Neural cell (in vitro differentiated cells): ENCODE results near the gene JPH4. TPM values are rescaled to one million over a fixed set of nuclear protein-coding genes. Genes with fewer than 3 reads are reported as not detected.

Source experiments
- H2AFZ ChIP-seq: fragments of 200-600, 300-800 bp; sonication (generic), shearing (Covaris generic); 2 replicates; pipeline ENCODE4 v1.6.0; 2014; ENCODE audit warnings: low read depth, mild to moderate bottlenecking, antibody characterized with exemption, low read length, moderate library complexity
- H3F3A ChIP-seq: fragments of 200-600 bp; shearing (Covaris generic); 2 replicates; pipeline ENCODE4 v1.6.1; 2016; ENCODE audit warnings: mild to moderate bottlenecking, moderate library complexity, mixed read lengths, antibody characterized with exemption, low read length; ENCODE audit not compliant: insufficient read depth, poor library complexity, severe bottlenecking
- H3K27ac ChIP-seq: fragments of 200-600, 300-800 bp; sonication (generic), shearing (Covaris generic); 2 replicates; pipeline ENCODE4 v1.5.1; 2014; ENCODE audit warnings: mild to moderate bottlenecking, low read length, moderate library complexity
- H3K27me3 ChIP-seq: fragments of 300-800, 200-600 bp; sonication (generic), shearing (Covaris generic); 2 replicates; pipeline ENCODE4 v1.6.0; 2014; ENCODE audit warnings: mild to moderate bottlenecking, low read depth, low read length, moderate library complexity; ENCODE audit not compliant: insufficient read depth
- H3K36me3 ChIP-seq: fragments of 300-800, 200-600 bp; sonication (generic), shearing (Covaris generic); 2 replicates; pipeline ENCODE4 v1.5.1; 2014; ENCODE audit warnings: mild to moderate bottlenecking, antibody characterized with exemption, low read length, moderate library complexity; ENCODE audit not compliant: insufficient read depth
- H3K4me2 ChIP-seq: fragments of 300-800, 200-600 bp; sonication (generic), shearing (Covaris generic); 2 replicates; pipeline ENCODE4 v1.6.0; 2014; ENCODE audit warnings: mild to moderate bottlenecking, low read length
- H3K4me3 ChIP-seq: fragments of 300-800, 200-600 bp; sonication (generic), shearing (Covaris generic); 2 replicates; pipeline ENCODE4 v1.5.1; 2014; ENCODE audit warnings: mild to moderate bottlenecking, low read length, moderate library complexity
- H3K79me2 ChIP-seq: fragments of 200-600 bp; shearing (Covaris generic); replicated peaks from 2 replicates; pipeline ENCODE4 v1.6.0; 2014; ENCODE audit warnings: mild to moderate bottlenecking, low read length, moderate library complexity; ENCODE audit not compliant: insufficient read depth
- H3K9ac ChIP-seq: fragments of 300-800, 200-600 bp; sonication (generic), shearing (Covaris generic); 2 replicates; pipeline ENCODE4 v1.6.1; 2016; ENCODE audit warnings: mild to moderate bottlenecking, low read length, mixed read lengths
- H3K9me2 ChIP-seq: fragments of 200-600 bp; shearing (Covaris generic); 2 replicates; pipeline ENCODE4 v1.6.1; 2016; ENCODE audit warnings: mild to moderate bottlenecking, low read length, mixed read lengths; ENCODE audit not compliant: insufficient read depth
- H3K9me3 ChIP-seq: fragments of 200-600, 300-800 bp; sonication (generic), shearing (Covaris generic); 2 replicates; pipeline ENCODE4 v1.6.1; 2016; ENCODE audit warnings: mild to moderate bottlenecking, mixed run types, low read length, moderate library complexity, mixed read lengths
- H4K20me1 ChIP-seq: fragments of 200-600 bp; shearing (Covaris generic); 2 replicates; pipeline ENCODE4 v1.6.1; 2016; ENCODE audit warnings: mild to moderate bottlenecking, mixed run types; ENCODE audit not compliant: insufficient read depth
- EP300 ChIP-seq: fragments of 450-650 bp; conservative IDR thresholded peaks from 2 replicates; pipeline ENCODE4 v1.6.1; 2014; ENCODE audit warnings: antibody characterized with exemption, mild to moderate bottlenecking, moderate library complexity; ENCODE audit not compliant: poor library complexity, severe bottlenecking
- EZH2 ChIP-seq: fragments of 200-600, 300-800 bp; shearing (Covaris generic), sonication (generic); IDR thresholded peaks from 2 replicates; pipeline ENCODE4 v1.6.1; 2014; ENCODE audit warnings: antibody characterized with exemption, low read length, borderline replicate concordance, mild to moderate bottlenecking; ENCODE audit not compliant: insufficient read depth, poor library complexity, severe bottlenecking
- MXI1 ChIP-seq: fragments of 450-650 bp; conservative IDR thresholded peaks from 2 replicates; pipeline ENCODE4 v1.6.1; 2014; ENCODE audit warnings: antibody characterized with exemption, mild to moderate bottlenecking; ENCODE audit not compliant: poor library complexity, severe bottlenecking
- POLR2AphosphoS5 ChIP-seq: IDR thresholded peaks from 2 replicates; pipeline ENCODE4 v1.6.1; 2012
- RAD21 ChIP-seq: fragments of 450-650 bp; conservative IDR thresholded peaks from 2 replicates; pipeline ENCODE4 v1.6.1; 2014; ENCODE audit warnings: antibody characterized with exemption, mild to moderate bottlenecking, moderate library complexity
- SMC3 ChIP-seq: fragments of 450-650 bp; conservative IDR thresholded peaks from 2 replicates; pipeline ENCODE4 v1.6.1; 2014; ENCODE audit warnings: antibody characterized with exemption, mild to moderate bottlenecking, moderate library complexity; ENCODE audit not compliant: poor library complexity
- TAF1 ChIP-seq: IDR thresholded peaks from 2 replicates; pipeline ENCODE4 v1.6.1; 2012; ENCODE audit warnings: low read depth
- polyA plus RNA-seq: library from polyadenylated mRNA; depleted of rRNA; stranded (reverse); fragments of >200 nt; gene quantifications from 2 replicates; pipeline ENCODE4 v1.2.3, GENCODE V29; 2014
- TF ChIP-seq, protein P1 (sequence below): fragments of 450-650 bp; IDR thresholded peaks from 2 replicates; pipeline ENCODE4 v1.5.1; 2014; ENCODE audit warnings: antibody characterized with exemption, mild to moderate bottlenecking, moderate library complexity; ENCODE audit not compliant: poor library complexity, severe bottlenecking
- TF ChIP-seq, protein P2 (sequence below): IDR thresholded peaks from 2 replicates; pipeline ENCODE4 v1.6.1; 2012; ENCODE audit warnings: borderline replicate concordance

The JPH4 gene
- polyA plus RNA-seq, 1 donor from 2014 or later, result 68.2 TPM

DNA sequence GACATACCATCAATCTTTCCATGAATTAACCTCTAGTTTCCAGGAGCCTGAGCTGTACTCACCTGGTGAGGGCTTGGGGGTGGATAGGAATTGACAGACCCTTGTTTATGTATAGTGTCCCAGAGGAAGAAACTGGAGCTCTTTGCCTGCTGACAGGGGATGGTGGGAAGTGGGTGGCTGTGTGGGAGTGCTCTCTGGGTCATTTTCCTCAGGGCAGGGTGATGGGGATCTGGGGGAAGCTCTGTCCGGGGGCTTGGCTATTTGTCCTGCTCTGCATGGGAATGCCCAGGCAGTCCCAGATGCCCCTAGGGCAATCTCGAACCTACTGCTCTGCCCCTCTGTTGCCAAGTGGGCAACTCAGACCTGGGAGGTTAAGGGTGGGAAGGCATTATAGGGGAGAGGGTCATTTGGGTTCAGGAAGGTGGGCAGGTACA, 35.8 kb upstream of the JPH4 start:
- no peaks in the 10 kb centered on the region for H3K9me2 ChIP-seq
- no peak overlapping the region for H3K4me2 ChIP-seq
- TF ChIP-seq EP300 (no peak), TAF1 (no peak), EZH2 (no peak)
- no peaks in the 10 kb centered on the region for H4K20me1 ChIP-seq
- no peaks in the 10 kb centered on the region for H3K27me3 ChIP-seq
- H3K4me3 ChIP-seq, result no peak overlapping the region
- no peak overlapping the region for H3K27ac ChIP-seq
- no peak overlapping the region for H3K9ac ChIP-seq
- H3K36me3 ChIP-seq, result no peaks in the 10 kb centered on the region
- H3K79me2 ChIP-seq, result no peaks in the 10 kb centered on the region
- no peaks in the 10 kb centered on the region for H3F3A ChIP-seq
- H2AFZ ChIP-seq, result no peak overlapping the region
- H3K9me3 ChIP-seq, result no peaks in the 10 kb centered on the region

DNA sequence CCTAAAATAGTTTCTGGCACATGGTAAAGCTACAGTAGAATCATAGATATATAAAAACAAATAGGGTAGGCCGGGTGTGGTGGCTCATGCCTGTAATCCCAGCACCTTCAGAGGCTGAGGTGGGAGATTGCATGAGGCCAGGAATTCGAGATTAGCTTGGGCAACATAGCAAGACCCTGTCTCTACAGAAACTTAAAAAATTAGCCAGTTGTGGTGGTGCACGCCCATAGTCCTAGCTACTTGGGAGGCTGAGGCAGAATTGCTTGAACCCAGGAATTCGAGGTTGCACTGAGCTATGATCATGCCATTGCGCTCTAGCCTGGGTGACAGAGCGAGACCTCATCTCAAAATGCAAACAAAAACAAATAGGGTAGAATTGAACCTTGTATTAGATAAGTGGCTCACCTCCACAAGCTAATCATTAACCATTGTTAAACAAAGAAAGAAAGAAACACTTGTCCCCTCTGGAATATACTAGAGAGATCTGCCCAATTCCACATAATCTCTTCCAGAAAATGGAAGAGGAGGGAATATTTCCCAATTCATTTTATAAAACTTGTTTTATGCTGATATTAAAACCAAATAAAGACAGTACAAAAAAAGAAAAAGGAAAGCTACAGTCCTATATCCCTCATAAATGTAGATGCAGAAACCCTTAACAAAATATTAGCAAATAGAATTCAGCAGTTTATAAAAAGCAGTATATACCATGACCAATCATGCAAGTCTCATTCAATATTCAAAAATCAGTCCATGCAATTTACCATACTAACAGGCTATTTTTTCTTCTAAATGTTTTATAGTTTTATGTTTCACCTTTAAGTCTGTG, 34.9 kb upstream of the JPH4 start:
- TF ChIP-seq EZH2, result no peak
- no peak for TF ChIP-seq EP300
- no peak for TF ChIP-seq RAD21
- TF ChIP-seq MXI1, result no peak
- TF ChIP-seq, protein P1, sequence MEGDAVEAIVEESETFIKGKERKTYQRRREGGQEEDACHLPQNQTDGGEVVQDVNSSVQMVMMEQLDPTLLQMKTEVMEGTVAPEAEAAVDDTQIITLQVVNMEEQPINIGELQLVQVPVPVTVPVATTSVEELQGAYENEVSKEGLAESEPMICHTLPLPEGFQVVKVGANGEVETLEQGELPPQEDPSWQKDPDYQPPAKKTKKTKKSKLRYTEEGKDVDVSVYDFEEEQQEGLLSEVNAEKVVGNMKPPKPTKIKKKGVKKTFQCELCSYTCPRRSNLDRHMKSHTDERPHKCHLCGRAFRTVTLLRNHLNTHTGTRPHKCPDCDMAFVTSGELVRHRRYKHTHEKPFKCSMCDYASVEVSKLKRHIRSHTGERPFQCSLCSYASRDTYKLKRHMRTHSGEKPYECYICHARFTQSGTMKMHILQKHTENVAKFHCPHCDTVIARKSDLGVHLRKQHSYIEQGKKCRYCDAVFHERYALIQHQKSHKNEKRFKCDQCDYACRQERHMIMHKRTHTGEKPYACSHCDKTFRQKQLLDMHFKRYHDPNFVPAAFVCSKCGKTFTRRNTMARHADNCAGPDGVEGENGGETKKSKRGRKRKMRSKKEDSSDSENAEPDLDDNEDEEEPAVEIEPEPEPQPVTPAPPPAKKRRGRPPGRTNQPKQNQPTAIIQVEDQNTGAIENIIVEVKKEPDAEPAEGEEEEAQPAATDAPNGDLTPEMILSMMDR, result no peak
- TF ChIP-seq SMC3, result no peak
- TF ChIP-seq, protein P2, sequence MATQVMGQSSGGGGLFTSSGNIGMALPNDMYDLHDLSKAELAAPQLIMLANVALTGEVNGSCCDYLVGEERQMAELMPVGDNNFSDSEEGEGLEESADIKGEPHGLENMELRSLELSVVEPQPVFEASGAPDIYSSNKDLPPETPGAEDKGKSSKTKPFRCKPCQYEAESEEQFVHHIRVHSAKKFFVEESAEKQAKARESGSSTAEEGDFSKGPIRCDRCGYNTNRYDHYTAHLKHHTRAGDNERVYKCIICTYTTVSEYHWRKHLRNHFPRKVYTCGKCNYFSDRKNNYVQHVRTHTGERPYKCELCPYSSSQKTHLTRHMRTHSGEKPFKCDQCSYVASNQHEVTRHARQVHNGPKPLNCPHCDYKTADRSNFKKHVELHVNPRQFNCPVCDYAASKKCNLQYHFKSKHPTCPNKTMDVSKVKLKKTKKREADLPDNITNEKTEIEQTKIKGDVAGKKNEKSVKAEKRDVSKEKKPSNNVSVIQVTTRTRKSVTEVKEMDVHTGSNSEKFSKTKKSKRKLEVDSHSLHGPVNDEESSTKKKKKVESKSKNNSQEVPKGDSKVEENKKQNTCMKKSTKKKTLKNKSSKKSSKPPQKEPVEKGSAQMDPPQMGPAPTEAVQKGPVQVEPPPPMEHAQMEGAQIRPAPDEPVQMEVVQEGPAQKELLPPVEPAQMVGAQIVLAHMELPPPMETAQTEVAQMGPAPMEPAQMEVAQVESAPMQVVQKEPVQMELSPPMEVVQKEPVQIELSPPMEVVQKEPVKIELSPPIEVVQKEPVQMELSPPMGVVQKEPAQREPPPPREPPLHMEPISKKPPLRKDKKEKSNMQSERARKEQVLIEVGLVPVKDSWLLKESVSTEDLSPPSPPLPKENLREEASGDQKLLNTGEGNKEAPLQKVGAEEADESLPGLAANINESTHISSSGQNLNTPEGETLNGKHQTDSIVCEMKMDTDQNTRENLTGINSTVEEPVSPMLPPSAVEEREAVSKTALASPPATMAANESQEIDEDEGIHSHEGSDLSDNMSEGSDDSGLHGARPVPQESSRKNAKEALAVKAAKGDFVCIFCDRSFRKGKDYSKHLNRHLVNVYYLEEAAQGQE, result no peak
- TF ChIP-seq TAF1, result no peak
- TF ChIP-seq POLR2AphosphoS5, result no peak
- H3K9me3 ChIP-seq, result no peaks in the 10 kb centered on the region
- H3K9me2 ChIP-seq, result no peaks in the 10 kb centered on the region
- H3K4me3 ChIP-seq, result no peak overlapping the region
- H3K27ac ChIP-seq, result no peak overlapping the region
- H3K27me3 ChIP-seq, result no peaks in the 10 kb centered on the region
- H3K9ac ChIP-seq, result no peak overlapping the region
- H4K20me1 ChIP-seq, result no peaks in the 10 kb centered on the region
- no peaks in the 10 kb centered on the region for H3F3A ChIP-seq
- H2AFZ ChIP-seq, result no peak overlapping the region
- H3K79me2 ChIP-seq, result no peaks in the 10 kb centered on the region
- no peaks in the 10 kb centered on the region for H3K36me3 ChIP-seq
- H3K4me2 ChIP-seq, result no peak overlapping the region
